22Rv1 (cell line): ENCODE results near the gene CNIH3.
"Not testable (repeated sequence)": the region's sequence is repeated elsewhere in the genome, so short reads cannot be mapped to it uniquely, and the experiment has no call there.

Experiments
- H3K27ac ChIP-seq: fragments of 450-650 bp; 2 replicates; pipeline ENCODE4 v1.5.1; 2017
- ZFX ChIP-seq: fragments of 450-650 bp; IDR thresholded peaks from 2 replicates; pipeline ENCODE4 v1.6.1; 2017; ENCODE audit warnings: antibody characterized with exemption, borderline replicate concordance
- TF ChIP-seq, protein P1 (sequence below): fragments of 450-650 bp; IDR thresholded peaks from 2 replicates; pipeline ENCODE4 v1.5.1; 2017; ENCODE audit warnings: mild to moderate bottlenecking

The CNIH3 gene

DNA sequence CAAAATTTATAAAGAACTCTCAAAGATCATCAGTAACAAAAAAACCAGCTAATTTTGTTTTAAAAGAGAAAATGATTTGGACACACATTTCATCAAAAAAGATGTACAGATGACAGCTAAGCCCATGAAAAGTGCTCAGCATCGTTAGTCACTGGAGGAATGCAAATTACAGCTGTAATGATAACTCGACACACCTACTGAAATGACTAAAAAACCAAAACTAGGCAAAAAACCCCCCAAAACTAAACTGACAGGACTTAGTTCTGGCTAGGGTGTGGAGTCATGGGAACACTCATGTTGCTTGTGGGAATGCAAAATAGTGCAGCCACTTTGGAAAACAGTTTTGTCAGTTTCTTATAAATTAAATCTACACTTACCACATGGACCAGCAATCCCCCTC lies 59.5 kb downstream of the CNIH3 start:
- no peak overlapping the region for H3K27ac ChIP-seq
- no peak for TF ChIP-seq ZFX
- TF ChIP-seq, protein P1, sequence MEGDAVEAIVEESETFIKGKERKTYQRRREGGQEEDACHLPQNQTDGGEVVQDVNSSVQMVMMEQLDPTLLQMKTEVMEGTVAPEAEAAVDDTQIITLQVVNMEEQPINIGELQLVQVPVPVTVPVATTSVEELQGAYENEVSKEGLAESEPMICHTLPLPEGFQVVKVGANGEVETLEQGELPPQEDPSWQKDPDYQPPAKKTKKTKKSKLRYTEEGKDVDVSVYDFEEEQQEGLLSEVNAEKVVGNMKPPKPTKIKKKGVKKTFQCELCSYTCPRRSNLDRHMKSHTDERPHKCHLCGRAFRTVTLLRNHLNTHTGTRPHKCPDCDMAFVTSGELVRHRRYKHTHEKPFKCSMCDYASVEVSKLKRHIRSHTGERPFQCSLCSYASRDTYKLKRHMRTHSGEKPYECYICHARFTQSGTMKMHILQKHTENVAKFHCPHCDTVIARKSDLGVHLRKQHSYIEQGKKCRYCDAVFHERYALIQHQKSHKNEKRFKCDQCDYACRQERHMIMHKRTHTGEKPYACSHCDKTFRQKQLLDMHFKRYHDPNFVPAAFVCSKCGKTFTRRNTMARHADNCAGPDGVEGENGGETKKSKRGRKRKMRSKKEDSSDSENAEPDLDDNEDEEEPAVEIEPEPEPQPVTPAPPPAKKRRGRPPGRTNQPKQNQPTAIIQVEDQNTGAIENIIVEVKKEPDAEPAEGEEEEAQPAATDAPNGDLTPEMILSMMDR, result no peak

- no peak overlapping the region for H3K27ac ChIP-seq
- TF ChIP-seq, protein P1, result no peak
- no peak for TF ChIP-seq ZFX
Measured at GRCh38 chr1:224676551-224676950, 60.4 kb downstream of the CNIH3 start.

GRCh38 chr1:224678168-224678567 lies 62.1 kb downstream of the CNIH3 start:
- H3K27ac ChIP-seq, result no peak overlapping the region
- TF ChIP-seq, protein P1, result no peak
- no peak for TF ChIP-seq ZFX

GRCh38 chr1:224679606-224680005 lies 63.5 kb downstream of the CNIH3 start:
- H3K27ac ChIP-seq, result no peak overlapping the region
- TF ChIP-seq ZFX, result no peak
- TF ChIP-seq, protein P1, result no peak

DNA sequence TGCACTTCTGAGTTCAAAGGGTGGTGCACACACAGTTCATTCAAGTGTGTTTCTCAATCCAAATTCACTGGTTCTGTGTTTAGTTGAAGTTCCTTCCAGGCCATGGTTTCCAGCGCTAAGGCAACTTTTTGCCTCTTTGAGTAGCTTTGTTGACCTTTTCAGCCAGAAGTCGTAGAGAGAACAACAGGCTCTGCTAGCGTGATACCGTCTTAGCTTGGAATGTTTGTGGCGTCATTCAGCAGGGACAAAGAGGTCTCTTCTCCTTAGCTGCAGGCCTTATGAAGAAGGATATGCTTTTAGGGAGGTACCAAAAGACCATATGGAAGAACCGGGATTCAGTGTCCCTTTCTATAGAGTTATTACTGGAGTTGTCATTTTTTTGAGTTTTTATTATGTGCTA lies 65.7 kb downstream of the CNIH3 start:
- H3K27ac ChIP-seq, result no peak overlapping the region
- TF ChIP-seq, protein P1, result no peak
- no peak for TF ChIP-seq ZFX

- no peak overlapping the region for H3K27ac ChIP-seq
- TF ChIP-seq, protein P1, result no peak
- no peak for TF ChIP-seq ZFX
Measured at GRCh38 chr1:224683936-224684335, 67.8 kb downstream of the CNIH3 start.

- H3K27ac ChIP-seq, result no peak overlapping the region
- TF ChIP-seq, protein P1, result no peak
- no peak for TF ChIP-seq ZFX
Measured at GRCh38 chr1:224684979-224685425, 68.9 kb downstream of the CNIH3 start.

- not testable (repeated sequence) for H3K27ac ChIP-seq
Measured at GRCh38 chr1:224686140-224686539, 70.0 kb downstream of the CNIH3 start.
